OCI-LY3 (cell line): Measurements from ENCODE around the gene CIPC.

ENCODE experiments used
- H2AFZ ChIP-seq: fragments of 200-600, 300-600 bp; shearing (Covaris generic); 2 replicates; pipeline ENCODE4 v1.6.0; 2014; ENCODE audit warnings: antibody characterized with exemption, low read depth, low read length
- H3K27ac ChIP-seq: fragments of 200-600, 300-600 bp; sonication (generic); 2 replicates; pipeline ENCODE4 v1.5.1; 2014; ENCODE audit warnings: mild to moderate bottlenecking, low read length, moderate library complexity, mixed read lengths
- H3K27me3 ChIP-seq: fragments of 200-600, 300-600 bp; sonication (generic); 2 replicates; pipeline ENCODE4 v1.6.1; 2014; ENCODE audit warnings: low read depth, low read length, mixed read lengths
- H3K36me3 ChIP-seq: fragments of 200-600, 300-600 bp; sonication (generic); replicated peaks from 2 replicates; pipeline ENCODE3; 2014; ENCODE audit warnings: low read depth, low read length, mixed read lengths
- H3K4me1 ChIP-seq: fragments of 300-600, 200-600 bp; sonication (generic); 2 replicates; pipeline ENCODE4 v1.6.1; 2014; ENCODE audit warnings: low read length, mixed read lengths
- H3K4me2 ChIP-seq: fragments of 200-600, 300-600 bp; sonication (generic); 2 replicates; pipeline ENCODE4 v1.6.1; 2014; ENCODE audit warnings: low read length, mixed read lengths
- H3K4me3 ChIP-seq: fragments of 300-600, 200-600 bp; sonication (generic); 2 replicates; pipeline ENCODE4 v1.5.1; 2014; ENCODE audit warnings: antibody characterized with exemption, mild to moderate bottlenecking, low read length, moderate library complexity
- H3K79me2 ChIP-seq: fragments of 300-600, 200-600 bp; shearing (Covaris generic); 2 replicates; pipeline ENCODE4 v1.6.1; 2014; ENCODE audit warnings: mild to moderate bottlenecking, low read length, mixed read lengths
- H3K9ac ChIP-seq: fragments of 300-600, 200-600 bp; shearing (Covaris generic); 2 replicates; pipeline ENCODE4 v1.6.0; 2014; ENCODE audit warnings: mild to moderate bottlenecking, low read length, moderate library complexity
- H3K9me3 ChIP-seq: fragments of 200-600, 300-600 bp; shearing (Covaris generic); 2 replicates; pipeline ENCODE4 v1.6.1; 2014; ENCODE audit warnings: low read length, mixed read lengths; ENCODE audit not compliant: insufficient read depth
- H4K20me1 ChIP-seq: fragments of 200-600, 300-600 bp; sonication (generic); 2 replicates; pipeline ENCODE4 v1.6.1; 2016; ENCODE audit warnings: low read length, mixed read lengths; ENCODE audit not compliant: insufficient read depth
- EZH2phosphoT487 ChIP-seq: fragments of 200-600 bp; shearing (Covaris generic); IDR thresholded peaks from 2 replicates; pipeline ENCODE4 v1.6.1; 2018; ENCODE audit warnings: antibody characterized with exemption, mixed run types, low read depth
- TF ChIP-seq, protein P1 (sequence below): fragments of 200-600, 300-600 bp; sonication (generic); IDR thresholded peaks from 2 replicates; pipeline ENCODE4 v1.5.1; 2014; ENCODE audit warnings: antibody characterized with exemption, low read length, low read depth

CIPC gene

DNA sequence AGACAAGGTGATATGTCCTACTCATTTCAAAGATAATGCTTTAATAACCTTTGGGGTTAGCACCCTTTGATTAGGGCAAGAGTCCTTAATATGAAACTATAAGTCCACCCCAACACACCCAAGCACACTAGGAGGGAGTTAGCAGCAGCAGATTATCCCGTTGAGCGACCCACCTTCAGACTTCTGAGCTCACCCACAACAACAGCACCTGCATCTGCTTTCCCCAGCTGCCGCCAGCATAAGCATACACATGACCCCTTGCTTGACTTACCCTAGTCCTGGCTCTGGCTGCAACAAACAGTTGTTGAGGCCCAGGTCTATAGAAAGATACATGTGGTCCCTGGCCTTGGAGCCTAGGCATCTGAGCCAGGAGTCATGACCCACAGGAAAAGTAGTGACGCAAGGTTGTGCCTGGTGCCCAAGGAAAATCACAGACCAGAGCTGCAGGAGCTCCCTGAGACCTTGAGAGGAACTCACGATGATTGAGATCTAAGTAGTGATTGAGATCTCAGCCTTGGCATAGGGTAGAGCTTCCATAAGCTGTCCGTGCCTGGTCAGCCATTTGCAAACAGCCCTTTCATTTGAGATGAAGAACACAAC is 24.6 kb downstream of the CIPC start:
- Histone ChIP-seq H3K9me3 (no peaks in the 10 kb centered on the region; the same call in 1 of the 2 replicates), H3K27me3 (no peaks in the 10 kb centered on the region), H3K4me3 (peak overlapping the region; percentile 84), H4K20me1 (no peaks in the 10 kb centered on the region), H2AFZ (no peak overlapping the region), H3K79me2 (peaks cover 39% of the 10 kb centered on the region), H3K9ac (peak overlapping the region; percentile 96; the same call in 1 of the 2 replicates), H3K4me2 (peak overlapping the region; percentile 88), H3K36me3 (peaks cover 26% of the 10 kb centered on the region), H3K4me1 (peaks cover 58% of the 10 kb centered on the region), H3K27ac (peak overlapping the region; percentile 94)
- TF ChIP-seq EZH2phosphoT487 = no peak
- TF ChIP-seq, protein P1, sequence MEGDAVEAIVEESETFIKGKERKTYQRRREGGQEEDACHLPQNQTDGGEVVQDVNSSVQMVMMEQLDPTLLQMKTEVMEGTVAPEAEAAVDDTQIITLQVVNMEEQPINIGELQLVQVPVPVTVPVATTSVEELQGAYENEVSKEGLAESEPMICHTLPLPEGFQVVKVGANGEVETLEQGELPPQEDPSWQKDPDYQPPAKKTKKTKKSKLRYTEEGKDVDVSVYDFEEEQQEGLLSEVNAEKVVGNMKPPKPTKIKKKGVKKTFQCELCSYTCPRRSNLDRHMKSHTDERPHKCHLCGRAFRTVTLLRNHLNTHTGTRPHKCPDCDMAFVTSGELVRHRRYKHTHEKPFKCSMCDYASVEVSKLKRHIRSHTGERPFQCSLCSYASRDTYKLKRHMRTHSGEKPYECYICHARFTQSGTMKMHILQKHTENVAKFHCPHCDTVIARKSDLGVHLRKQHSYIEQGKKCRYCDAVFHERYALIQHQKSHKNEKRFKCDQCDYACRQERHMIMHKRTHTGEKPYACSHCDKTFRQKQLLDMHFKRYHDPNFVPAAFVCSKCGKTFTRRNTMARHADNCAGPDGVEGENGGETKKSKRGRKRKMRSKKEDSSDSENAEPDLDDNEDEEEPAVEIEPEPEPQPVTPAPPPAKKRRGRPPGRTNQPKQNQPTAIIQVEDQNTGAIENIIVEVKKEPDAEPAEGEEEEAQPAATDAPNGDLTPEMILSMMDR = no peak

DNA sequence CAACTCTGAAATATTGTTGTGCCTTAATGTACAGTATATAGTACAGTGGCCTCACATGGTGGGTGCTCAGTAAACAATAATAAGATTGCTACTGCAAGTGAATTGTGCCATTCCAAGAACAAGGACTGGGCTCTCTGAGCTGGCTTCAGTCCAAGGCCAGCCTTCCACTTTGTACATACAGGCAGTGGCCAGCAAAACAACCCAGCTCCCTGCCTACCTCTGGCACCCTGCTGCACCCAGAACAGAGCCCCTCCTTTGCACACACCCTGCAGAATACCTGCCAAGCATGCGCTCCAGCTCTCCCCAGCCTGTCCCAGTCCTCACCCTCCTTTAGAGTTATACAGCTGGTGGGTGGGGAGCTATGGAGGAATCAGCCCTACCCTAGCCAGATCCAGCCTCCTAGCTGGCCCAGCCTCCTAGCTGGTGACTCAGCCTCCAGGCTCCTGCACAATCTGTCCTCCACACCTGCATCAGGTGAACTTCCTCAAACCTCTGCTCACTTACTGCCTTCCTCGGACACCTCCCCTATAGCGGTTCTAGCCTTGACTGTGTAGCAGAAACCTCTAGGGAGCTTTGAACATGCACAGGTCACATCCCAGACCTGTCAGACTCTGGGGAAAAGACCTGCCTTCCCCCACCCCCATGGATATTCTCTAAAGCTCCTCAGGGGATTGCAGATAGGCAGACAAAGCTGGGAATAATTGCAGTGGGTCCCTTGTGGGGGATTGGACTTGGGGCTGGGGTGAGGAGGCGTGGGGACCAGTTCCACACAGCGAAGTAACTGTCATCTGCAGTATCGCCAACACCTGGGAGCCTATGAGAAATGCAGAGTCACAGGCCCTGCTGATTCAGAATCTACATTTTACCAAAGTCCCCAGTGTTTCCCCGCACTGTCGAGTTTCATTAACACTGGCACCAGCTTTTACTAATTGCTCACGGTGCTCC is 25.6 kb downstream of the CIPC start:
- peaks cover 20% of the 10 kb centered on the region for H3K36me3 ChIP-seq
- no peak for TF ChIP-seq EZH2phosphoT487
- TF ChIP-seq, protein P1 = no peak
- H4K20me1 ChIP-seq = no peaks in the 10 kb centered on the region
- peaks cover 58% of the 10 kb centered on the region for H3K4me1 ChIP-seq
- peak overlapping the region; percentile 96 for H3K9ac ChIP-seq
- peaks cover 35% of the 10 kb centered on the region for H3K79me2 ChIP-seq
- H3K4me3 ChIP-seq = peak overlapping the region; percentile 84
- peak overlapping the region; percentile 88 for H3K4me2 ChIP-seq
- H2AFZ ChIP-seq = no peak overlapping the region
- H3K27ac ChIP-seq = peak overlapping the region; percentile 94
- H3K9me3 ChIP-seq = no peaks in the 10 kb centered on the region; the same call in 1 of the 2 replicates
- no peaks in the 10 kb centered on the region for H3K27me3 ChIP-seq

DNA sequence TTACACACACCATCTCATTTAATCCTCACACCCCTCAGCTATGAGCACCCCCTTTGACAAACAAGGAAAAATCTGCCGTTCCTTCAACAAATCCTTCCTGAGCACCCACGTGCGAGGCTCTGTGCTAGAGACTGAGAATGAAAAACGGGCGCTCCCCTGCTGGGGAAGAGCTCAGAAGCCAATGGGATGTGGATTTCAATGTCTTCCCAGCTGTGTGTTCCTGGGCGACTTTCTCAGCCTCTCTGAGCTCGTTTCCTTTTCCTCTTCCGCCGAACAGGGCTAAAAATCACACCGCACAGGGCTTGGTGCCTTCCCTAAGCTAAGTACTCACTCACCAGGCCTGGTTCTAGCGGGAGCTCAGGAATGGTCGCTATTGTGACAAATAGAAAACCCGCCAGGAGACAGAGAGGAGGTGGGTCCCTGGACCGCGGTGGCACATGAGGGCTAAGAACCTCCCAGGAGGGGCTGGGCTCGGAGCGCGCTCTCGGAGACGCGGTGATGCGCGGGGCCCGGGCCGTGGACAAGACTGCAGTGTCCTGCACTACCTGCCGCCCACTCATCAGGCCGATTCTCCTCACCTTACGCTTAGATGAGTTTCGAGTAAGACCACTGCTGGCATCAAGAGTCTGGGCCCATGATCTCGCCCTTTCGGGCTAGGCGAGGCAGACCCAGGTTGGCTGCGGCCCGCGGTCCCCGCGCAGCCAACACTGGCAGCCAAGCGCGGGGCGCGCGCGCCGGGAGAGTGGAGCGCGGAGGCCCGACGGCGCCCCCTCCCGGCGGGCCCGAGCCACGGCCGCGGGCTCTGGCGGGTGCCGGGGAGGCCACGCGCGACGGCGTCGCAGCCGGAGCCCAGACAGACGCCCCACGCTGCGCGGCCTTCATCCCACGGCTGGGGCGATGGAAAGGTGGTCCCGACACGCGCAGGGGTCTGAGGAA is 26.6 kb downstream of the CIPC start:
- peak overlapping the region; percentile 96 for H3K9ac ChIP-seq
- peaks cover 54% of the 10 kb centered on the region for H3K4me1 ChIP-seq
- H3K79me2 ChIP-seq = peaks cover 28% of the 10 kb centered on the region
- H3K4me3 ChIP-seq = peak overlapping the region; percentile 84
- peak overlapping the region; percentile 24; the same call in 1 of the 2 replicates for H2AFZ ChIP-seq
- H3K36me3 ChIP-seq = peaks cover 16% of the 10 kb centered on the region
- peak overlapping the region; percentile 94 for H3K27ac ChIP-seq
- TF ChIP-seq EZH2phosphoT487 = no peak
- TF ChIP-seq, protein P1 = peak; percentile 39
- no peaks in the 10 kb centered on the region for H3K27me3 ChIP-seq
- H3K9me3 ChIP-seq = no peaks in the 10 kb centered on the region; the same call in 1 of the 2 replicates
- H3K4me2 ChIP-seq = peak overlapping the region; percentile 88
- H4K20me1 ChIP-seq = no peaks in the 10 kb centered on the region
